Stomach (tissue), 9 donors: ENCODE results near the gene CIBAR2. TPM values are rescaled to one million over a fixed set of nuclear protein-coding genes. Genes with fewer than 3 reads are reported as not detected.

ENCODE experiments used
- DNase-seq, 2 donors: peaks; one replicate each; pipeline versions ENCODE4 v3.0.0 to v3.0.0-alpha.2; 2013 to 2019
- H3K27ac ChIP-seq, 5 donors: fragments of 200-600 bp in 4 of 5; sonication (generic) in 4 of 5; one replicate each; pipeline ENCODE4 v1.5.1; 2013 to 2019; ENCODE audit warnings: mild to moderate bottlenecking in 1 of 5, moderate library complexity in 1 of 5
- H3K27me3 ChIP-seq, 3 donors: fragments of 200-600 bp; sonication (generic); one replicate each; pipeline ENCODE4 v1.5.1; 2017 to 2019; ENCODE audit warnings: mixed run types in 1 of 3
- H3K36me3 ChIP-seq, 4 donors: fragments of 200-600 bp; sonication (generic); 1 replicate in 3 of 4; 2 replicates in 1 of 4; pipeline ENCODE4 v1.5.1; 2016 to 2019
- H3K4me1 ChIP-seq, 4 donors: fragments of 200-600 bp; sonication (generic); one replicate each; pipeline ENCODE4 v1.5.1; 2016 to 2019
- H3K4me3 ChIP-seq, 4 donors: fragments of 200-600 bp; sonication (generic) in 3 of 4; one replicate each; pipeline ENCODE4 v1.5.1; 2016 to 2019; ENCODE audit warnings: mild to moderate bottlenecking in 1 of 4
- H3K9me3 ChIP-seq, 4 donors: fragments of 200-600 bp; sonication (generic); one replicate each; pipeline ENCODE4 v1.5.1; 2016 to 2019
- CTCF ChIP-seq, 7 experiments: fragments of 450-650 bp in 4 of 7; fragments of 200-600 bp in 3 of 7; sonication (generic) in 3 of 7; IDR thresholded peaks; one replicate each; pipeline ENCODE4 v1.5.1; 2016 to 2019; ENCODE audit warnings: antibody characterized with exemption in 7 of 7, control low read depth in 2 of 7, mild to moderate bottlenecking in 1 of 7
- EP300 ChIP-seq: sonication (generic); formaldehyde crosslinking; IDR thresholded peaks from one replicate; pipeline ENCODE4 v1.6.1; 2017; ENCODE audit warnings: antibody characterized with exemption
- POLR2A ChIP-seq, 4 donors: fragments of 450-650 bp; IDR thresholded peaks; one replicate each; pipeline ENCODE4 v1.6.1; 2016; ENCODE audit warnings: antibody characterized with exemption in 4 of 4, control low read depth in 2 of 4, mild to moderate bottlenecking in 1 of 4, moderate library complexity in 1 of 4
- POLR2AphosphoS5 ChIP-seq, 3 donors: sonication (generic); formaldehyde crosslinking; IDR thresholded peaks; one replicate each; pipeline ENCODE4 v1.6.1; 2016; ENCODE audit warnings: antibody characterized with exemption in 3 of 3
- WGBS, 5 donors: extraction: QIAGEN DNeasy Blood & Tissue Kit in 3 of 5; methylation state at CpG; one replicate each; pipeline versions ENCODE4 v1.1.5 to v1.1.7; 2013 to 2018; 5-methylcytosine and 5-hydroxymethylcytosine counted together
- intact Hi-C: fragments of 100-400 bp; cut with DNase I; formaldehyde crosslinking; loops from one replicate; pipeline ENCODE4 v1.15.1; 2023; ENCODE audit warnings: low total_unique reads
- polyA plus RNA-seq, 3 donors: library from polyadenylated mRNA; stranded (reverse); fragments of 200-250 nt; gene quantifications; one replicate each; pipeline ENCODE4 v1.2.3, GENCODE V29; 2013
- total RNA-seq, 5 donors: library from RNA; depleted of rRNA; stranded (reverse); fragments of >200 nt; gene quantifications; one replicate each; pipeline versions ENCODE4 v1.1.0 to v1.2.3, GENCODE V29; 2014 to 2016
- donor health status: healthy with polysubstance abuse.
- donor health status: Bipolar disorder and iron deficiency.
- donor health status: healthy.

Gene CIBAR2
- total and polyA plus RNA-seq, 8 donors = 1.5 to 54.0 TPM; not detected in 6

GRCh38 chr16:85144026-85144915, 32.0 kb upstream of the CIBAR2 start:
- Histone ChIP-seq H3K36me3 (no peaks in the 10 kb centered on the region), H3K27ac (peak overlapping the region in 1 of 5 donors; percentile 43), H3K9me3 (no peaks in the 10 kb centered on the region), H3K27me3 (no peaks in the 10 kb centered on the region), H3K4me3 (no peak overlapping the region), H3K4me1 (peaks cover 0 to 14% (median 3%) of the 10 kb centered on the region in 4 donors)
- no peak for TF ChIP-seq POLR2AphosphoS5 (IDR thresholded peaks at IDR 0.05)
- no peak for TF ChIP-seq POLR2A (IDR thresholded peaks at IDR 0.05)
- no peak for TF ChIP-seq CTCF (IDR thresholded peaks at IDR 0.05)
- no peak for TF ChIP-seq EP300
- WGBS, 5 donors = 70 to 87% (median 83%) methylated on average over 26 of the region's 26 CpGs
- intact Hi-C loops = no loop called here
- DNase-seq = peak in 1 of 2 donors; percentile 9

GRCh38 chr16:85142771-85143211, 30.5 kb upstream of the CIBAR2 start:
- WGBS, 5 donors = 78 to 91% (median 81%) methylated on average over 15 to 19 of the region's 19 CpGs
- no peak overlapping the region for H3K4me3 ChIP-seq
- H3K9me3 ChIP-seq = no peaks in the 10 kb centered on the region
- no peak overlapping the region for H3K27ac ChIP-seq
- TF ChIP-seq POLR2AphosphoS5 (IDR thresholded peaks at IDR 0.05) (no peak), CTCF (IDR thresholded peaks at IDR 0.05) (no peak), POLR2A (IDR thresholded peaks at IDR 0.05) (no peak), EP300 (no peak)
- no peak for DNase-seq
- no peaks in the 10 kb centered on the region for H3K27me3 ChIP-seq
- peaks cover 0 to 22% (median 5%) of the 10 kb centered on the region in 4 donors for H3K4me1 ChIP-seq
- no peaks in the 10 kb centered on the region for H3K36me3 ChIP-seq
- intact Hi-C loops = no loop called here

- no peak overlapping the region for H3K4me3 ChIP-seq
- intact Hi-C loops = no loop called here
- TF ChIP-seq POLR2A (IDR thresholded peaks at IDR 0.05) (no peak), EP300 (no peak), POLR2AphosphoS5 (IDR thresholded peaks at IDR 0.05) (no peak), CTCF (IDR thresholded peaks at IDR 0.05) (no peak)
- no peaks in the 10 kb centered on the region for H3K27me3 ChIP-seq
- H3K27ac ChIP-seq = no peak overlapping the region
- no peaks in the 10 kb centered on the region for H3K9me3 ChIP-seq
- H3K36me3 ChIP-seq = no peaks in the 10 kb centered on the region
- peaks cover 3 to 24% (median 12%) of the 10 kb centered on the region in 4 donors for H3K4me1 ChIP-seq
- 60 to 94% (median 88%) methylated on average over 1 to 7 of the region's 7 CpGs for WGBS, 5 donors
- no peak for DNase-seq
Observed at GRCh38 chr16:85142129-85142513, 29.8 kb upstream of the CIBAR2 start.

- intact Hi-C loops = no loop called here
Observed at GRCh38 chr16:85141491-85142128, 29.3 kb upstream of the CIBAR2 start.

More at GRCh38 chr16:85141491-85142128, 29.3 kb upstream of the CIBAR2 start:
- Histone ChIP-seq H3K27ac (no peak overlapping the region), H3K36me3 (no peaks in the 10 kb centered on the region), H3K9me3 (no peaks in the 10 kb centered on the region), H3K27me3 (no peaks in the 10 kb centered on the region), H3K4me3 (no peak overlapping the region), H3K4me1 (peaks cover 8 to 24% (median 17%) of the 10 kb centered on the region in 4 donors)
- 78 to 90% (median 83%) methylated on average over 17 of the region's 17 CpGs for WGBS, 5 donors
- TF ChIP-seq CTCF (IDR thresholded peaks at IDR 0.05) (no peak), POLR2A (IDR thresholded peaks at IDR 0.05) (no peak), POLR2AphosphoS5 (IDR thresholded peaks at IDR 0.05) (no peak), EP300 (no peak)
- DNase-seq = no peak
